Heart left ventricle (tissue), 16 donors: Measurements from ENCODE around the gene ZCCHC7. TPM values are rescaled to one million over a fixed set of nuclear protein-coding genes. Genes with fewer than 3 reads are reported as not detected.
"Not testable (repeated sequence)": the region's sequence is repeated elsewhere in the genome, so short reads cannot be mapped to it uniquely, and the experiment has no call there.

ENCODE experiments used
- ATAC-seq, 4 donors: fragments of 200-7000 bp; cut with Tn5 transposase; one replicate each; pipeline ENCODE4 v1.9.1; 2020 to 2022; ENCODE audit warnings: moderate library complexity in 4 of 4, mild to moderate bottlenecking in 3 of 4, moderate number of reproducible peaks in 1 of 4
- DNase-seq, 5 donors: peaks; one replicate each; pipeline ENCODE4 v3.0.0-alpha.2; 2020
- H3K27ac ChIP-seq, 12 donors: fragments of 200-600 bp; sonication (generic) in 4 of 12; one replicate each; pipeline versions ENCODE4 v1.5.0 to v1.8.0; 2016 to 2022; ENCODE audit warnings: mild to moderate bottlenecking in 2 of 12
- H3K27me3 ChIP-seq, 9 donors: fragments of 200-600 bp; sonication (generic) in 2 of 9; one replicate each; pipeline versions ENCODE4 v1.5.1 to v1.8.0; 2016 to 2022; ENCODE audit warnings: mild to moderate bottlenecking in 3 of 9
- H3K36me3 ChIP-seq, 9 donors: fragments of 200-600 bp; sonication (generic) in 2 of 9; one replicate each; pipeline versions ENCODE4 v1.5.0 to v1.8.0; 2018 to 2022; ENCODE audit warnings: mild to moderate bottlenecking in 2 of 9
- H3K4me1 ChIP-seq, 12 donors: fragments of 200-600 bp; sonication (generic) in 4 of 12; one replicate each; pipeline versions ENCODE4 v1.5.0 to v1.8.0; 2016 to 2022; ENCODE audit warnings: mild to moderate bottlenecking in 3 of 12
- H3K4me3 ChIP-seq, 12 donors: fragments of 200-600 bp; sonication (generic) in 4 of 12; one replicate each; pipeline versions ENCODE4 v1.5.0 to v1.8.0; 2017 to 2022; ENCODE audit warnings: mild to moderate bottlenecking in 9 of 12, moderate library complexity in 4 of 12
- H3K9me3 ChIP-seq, 12 donors: fragments of 200-600 bp; sonication (generic) in 4 of 12; one replicate each; pipeline versions ENCODE4 v1.5.0 to v1.8.0; 2016 to 2022; ENCODE audit warnings: mild to moderate bottlenecking in 1 of 12
- POLR2A ChIP-seq, 2 donors: fragments of 450-650 bp; IDR thresholded peaks; one replicate each; pipeline ENCODE4 v1.6.1; 2017; ENCODE audit warnings: antibody characterized with exemption in 2 of 2, mild to moderate bottlenecking in 2 of 2, moderate library complexity in 2 of 2
- WGBS, 4 donors: extraction: QIAGEN DNeasy Blood & Tissue Kit in 2 of 4; methylation state at CpG; one replicate each; pipeline versions ENCODE4 v1.1.5 to v1.1.7; 2013 to 2018; 5-methylcytosine and 5-hydroxymethylcytosine counted together
- intact Hi-C, 10 donors: fragments of 100-400 bp; cut with DNase I; formaldehyde crosslinking; loops; one replicate each; pipeline versions ENCODE4 v1.11.1 to v1.14.2; 2022
- polyA plus RNA-seq, 2 donors: library from polyadenylated mRNA; stranded (reverse); fragments of 200-250 nt; gene quantifications; one replicate each; pipeline ENCODE4 v1.2.3, GENCODE V29; 2013
- total RNA-seq, 9 donors: library from RNA; depleted of rRNA in 2 of 9; stranded (reverse); fragments of >200 nt in 2 of 9; fragmentation: NEBNext Ultra II Directional in 3 of 9; extraction: Animal tissue kit (Norgen Biotek cat#: 25700) in 3 of 9; gene quantifications; one replicate each; pipeline versions ENCODE4 v1.1.0 to v1.2.4, GENCODE V29; 2016 to 2023
- TF ChIP-seq, protein P1 (sequence below), 12 donors: fragments of 200-600 bp; sonication (generic) in 4 of 12; IDR thresholded peaks; one replicate each; pipeline versions ENCODE4 v1.5.0 to v1.8.0; 2018 to 2022; ENCODE audit warnings: antibody characterized with exemption in 12 of 12, mild to moderate bottlenecking in 5 of 12
- donor health status: ischemic (EF 13 %, LVEDD 7.1; RV severe dilation, severe dysfunction).
- donor health status: healthy with polysubstance abuse.
- donor health status: DM: no; HTN: yes; CAD: no.
- donor health status: DM: no; HTN: no; CAD: no.
- donor health status: ischemic (EF 25% LVEDD 6.9; RV normal size, moderate dysfunction).
- donor health status: ischemic (EF 25% LVEDD 5.7; RV mildly dilated, moderate dysfunction).
- donor health status: healthy.
- donor health status: DM: yes; HTN: yes; CAD: no.
- donor health status: ischemic (EF 35%, LVEDD 5.7; RV mildly dilated, moderate dysfunction).
- donor health status: nonischemic (EF 11% LVEDD 7.7; RV severe dilation, severe dysfunction).
- donor health status: DM: yes; HTN: yes; CAD: no.
- donor health status: PGD.
- donor health status: ischemic (EF 29% LVEDD 5.4; RV normal size, mild dysfunction).
- donor health status: nonischemic (EF 23%, LVEDD 6.1; RV moderate dilation, normal function).

Gene ZCCHC7
- total and polyA plus RNA-seq, 11 donors = 3.5 to 14.8 (median 8.4) TPM

GRCh38 chr9:37289631-37290030, 169.3 kb downstream of the ZCCHC7 start:
- no peak for TF ChIP-seq POLR2A (IDR thresholded peaks at IDR 0.05)
- TF ChIP-seq, protein P1, sequence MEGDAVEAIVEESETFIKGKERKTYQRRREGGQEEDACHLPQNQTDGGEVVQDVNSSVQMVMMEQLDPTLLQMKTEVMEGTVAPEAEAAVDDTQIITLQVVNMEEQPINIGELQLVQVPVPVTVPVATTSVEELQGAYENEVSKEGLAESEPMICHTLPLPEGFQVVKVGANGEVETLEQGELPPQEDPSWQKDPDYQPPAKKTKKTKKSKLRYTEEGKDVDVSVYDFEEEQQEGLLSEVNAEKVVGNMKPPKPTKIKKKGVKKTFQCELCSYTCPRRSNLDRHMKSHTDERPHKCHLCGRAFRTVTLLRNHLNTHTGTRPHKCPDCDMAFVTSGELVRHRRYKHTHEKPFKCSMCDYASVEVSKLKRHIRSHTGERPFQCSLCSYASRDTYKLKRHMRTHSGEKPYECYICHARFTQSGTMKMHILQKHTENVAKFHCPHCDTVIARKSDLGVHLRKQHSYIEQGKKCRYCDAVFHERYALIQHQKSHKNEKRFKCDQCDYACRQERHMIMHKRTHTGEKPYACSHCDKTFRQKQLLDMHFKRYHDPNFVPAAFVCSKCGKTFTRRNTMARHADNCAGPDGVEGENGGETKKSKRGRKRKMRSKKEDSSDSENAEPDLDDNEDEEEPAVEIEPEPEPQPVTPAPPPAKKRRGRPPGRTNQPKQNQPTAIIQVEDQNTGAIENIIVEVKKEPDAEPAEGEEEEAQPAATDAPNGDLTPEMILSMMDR (IDR thresholded peaks at IDR 0.05) = no peak
- intact Hi-C loops = loop anchor here in 1 of 10 donors (10.0 kb wide), 1 partner anchor 55 kb away; no protein-coding TSS in a partner anchor
- ATAC-seq = no peak
- Histone ChIP-seq H3K4me3 (no peak overlapping the region), H3K36me3 (no peaks in the 10 kb centered on the region), H3K4me1 (peaks cover 0 to 27% (median 10%) of the 10 kb centered on the region in 12 donors), H3K27ac (no peak overlapping the region), H3K27me3 (no peaks in the 10 kb centered on the region), H3K9me3 (no peaks in the 10 kb centered on the region)
- DNase-seq = no peak
- 87 to 95% (median 94%) methylated on average over 4 of the region's 4 CpGs for WGBS, 4 donors

GRCh38 chr9:37290366-37290939, 170.1 kb downstream of the ZCCHC7 start:
- Histone ChIP-seq H3K4me1 (peaks cover 0 to 33% (median 18%) of the 10 kb centered on the region in 12 donors), H3K9me3 (no peaks in the 10 kb centered on the region), H3K36me3 (no peaks in the 10 kb centered on the region), H3K4me3 (no peak overlapping the region), H3K27ac (peak overlapping the region in 1 of 12 donors; percentile 47), H3K27me3 (no peaks in the 10 kb centered on the region)
- DNase-seq = no peak
- WGBS, 4 donors = 88 to 95% (median 91%) methylated on average over 7 of the region's 7 CpGs
- peak in 1 of 4 donors; percentile 24 for ATAC-seq
- TF ChIP-seq, protein P1 (IDR thresholded peaks at IDR 0.05) = no peak
- TF ChIP-seq POLR2A (IDR thresholded peaks at IDR 0.05) = no peak
- intact Hi-C loops = no loop called here

GRCh38 chr9:37290940-37291485, 170.6 kb downstream of the ZCCHC7 start:
- no peaks in the 10 kb centered on the region for H3K36me3 ChIP-seq
- TF ChIP-seq, protein P1 (IDR thresholded peaks at IDR 0.05) = no peak
- no peak for TF ChIP-seq POLR2A (IDR thresholded peaks at IDR 0.05)
- peak in 1 of 4 donors; percentile 85 for ATAC-seq
- no peaks in the 10 kb centered on the region for H3K9me3 ChIP-seq
- intact Hi-C loops = no loop called here
- no peak overlapping the region for H3K4me3 ChIP-seq
- WGBS, 4 donors = 74 to 83% (median 79%) methylated on average over 2 of the region's 2 CpGs
- DNase-seq = no peak
- peak overlapping the region in 2 of 12 donors; percentile 11 to 30 for H3K27ac ChIP-seq
- no peaks in the 10 kb centered on the region for H3K27me3 ChIP-seq
- peaks cover 0 to 38% (median 21%) of the 10 kb centered on the region in 12 donors for H3K4me1 ChIP-seq

GRCh38 chr9:37291612-37292238, 171.4 kb downstream of the ZCCHC7 start:
- peaks cover 0 to 38% (median 21%) of the 10 kb centered on the region in 12 donors for H3K4me1 ChIP-seq
- H3K36me3 ChIP-seq, H3K4me3 ChIP-seq, intact Hi-C loops, H3K27me3 ChIP-seq, DNase-seq, H3K9me3 ChIP-seq, ATAC-seq: not testable (repeated sequence)
- 97 to 99% (median 98%) methylated on average over 10 of the region's 10 CpGs for WGBS, 4 donors
- H3K27ac ChIP-seq = peak overlapping the region in 1 of 12 donors; percentile 11
